OCI-LY1 (cell line): ENCODE data around the gene GADD45A.

Experiments
- CTCF ChIP-seq: fragments of 200-600 bp; sonication (generic), shearing (Covaris generic); IDR thresholded peaks from 2 replicates; pipeline ENCODE4 v1.5.1; 2017; ENCODE audit warnings: mild to moderate bottlenecking, antibody characterized with exemption, low read length, moderate library complexity, mixed read lengths
- EZH2 ChIP-seq: fragments of 200-600 bp; sonication (generic), shearing (Covaris generic); IDR thresholded peaks from 2 replicates; pipeline ENCODE4 v1.8.0; 2017; ENCODE audit warnings: borderline replicate concordance, mixed run types, mild to moderate bottlenecking, antibody characterized with exemption, low read length, moderate library complexity, mixed read lengths

GRCh38 chr1:67733681-67734322 is 48.8 kb downstream of the GADD45A start:
- no peak for TF ChIP-seq CTCF
- TF ChIP-seq EZH2 = no peak
